ENCODE data around the gene SIM2.

GRCh38 chr21:36702622-36702968, 3.7 kb downstream of the SIM2 start:
- TF ChIP-seq CTCF (IDR thresholded peaks at IDR 0.05): no peak
- TF ChIP-seq POLR2A (IDR thresholded peaks at IDR 0.05): no peak
- TF ChIP-seq POLR2AphosphoS5 (IDR thresholded peaks at IDR 0.05; ENCODE audit: insufficient read depth in 1 of 2, low read depth in 1 of 2): no peak
